HG02610 (cell line): Measurements from ENCODE around the gene SNX2.
"Not testable (repeated sequence)": the region's sequence is repeated elsewhere in the genome, so short reads cannot be mapped to it uniquely, and the experiment has no call there.

Experiments
- ATAC-seq: cut with Tn5 transposase; IDR thresholded peaks from one replicate; pipeline ENCODE4 v1.9.1; 2021; ENCODE audit warnings: mild to moderate bottlenecking, moderate library complexity; ENCODE audit not compliant: unreplicated experiment

Gene SNX2, protein sequence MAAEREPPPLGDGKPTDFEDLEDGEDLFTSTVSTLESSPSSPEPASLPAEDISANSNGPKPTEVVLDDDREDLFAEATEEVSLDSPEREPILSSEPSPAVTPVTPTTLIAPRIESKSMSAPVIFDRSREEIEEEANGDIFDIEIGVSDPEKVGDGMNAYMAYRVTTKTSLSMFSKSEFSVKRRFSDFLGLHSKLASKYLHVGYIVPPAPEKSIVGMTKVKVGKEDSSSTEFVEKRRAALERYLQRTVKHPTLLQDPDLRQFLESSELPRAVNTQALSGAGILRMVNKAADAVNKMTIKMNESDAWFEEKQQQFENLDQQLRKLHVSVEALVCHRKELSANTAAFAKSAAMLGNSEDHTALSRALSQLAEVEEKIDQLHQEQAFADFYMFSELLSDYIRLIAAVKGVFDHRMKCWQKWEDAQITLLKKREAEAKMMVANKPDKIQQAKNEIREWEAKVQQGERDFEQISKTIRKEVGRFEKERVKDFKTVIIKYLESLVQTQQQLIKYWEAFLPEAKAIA

DNA sequence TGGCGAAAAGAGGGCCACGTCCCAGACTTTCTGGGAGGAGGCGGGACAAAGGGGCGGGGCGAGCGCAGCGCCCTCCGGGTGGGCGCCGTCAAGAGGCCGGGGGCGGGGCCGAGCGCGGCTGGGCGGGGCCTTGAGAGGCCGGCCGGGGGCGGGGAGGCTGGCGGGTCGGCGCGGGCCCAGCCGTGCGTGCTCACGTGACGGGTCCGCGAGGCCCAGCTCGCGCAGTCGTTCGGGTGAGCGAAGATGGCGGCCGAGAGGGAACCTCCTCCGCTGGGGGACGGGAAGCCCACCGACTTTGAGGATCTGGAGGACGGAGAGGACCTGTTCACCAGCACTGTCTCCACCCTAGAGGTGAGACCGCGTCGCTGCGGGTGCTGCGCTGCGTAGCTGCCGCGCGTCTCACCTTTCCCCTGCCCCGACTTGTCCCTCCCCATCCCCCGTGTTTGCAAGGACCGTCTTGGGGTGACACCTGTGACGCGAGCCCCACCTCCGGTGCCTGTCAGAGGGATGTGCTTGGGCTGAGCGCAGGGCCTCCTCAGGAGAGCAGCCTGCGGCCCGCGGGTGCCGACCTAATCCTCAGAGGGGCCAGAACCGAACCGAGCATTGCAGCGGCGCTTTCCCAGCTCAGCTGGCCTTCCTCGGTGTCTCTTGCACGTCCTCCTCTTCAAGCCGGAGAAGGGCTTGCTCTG, at the start of gene SNX2:
Gene SNX2, plus strand, starts transcription at position 220 of the 689 bp plus-strand sequence. Its CDS starts 24 bp downstream, at position 244.
- peak; percentile 93 for ATAC-seq

DNA sequence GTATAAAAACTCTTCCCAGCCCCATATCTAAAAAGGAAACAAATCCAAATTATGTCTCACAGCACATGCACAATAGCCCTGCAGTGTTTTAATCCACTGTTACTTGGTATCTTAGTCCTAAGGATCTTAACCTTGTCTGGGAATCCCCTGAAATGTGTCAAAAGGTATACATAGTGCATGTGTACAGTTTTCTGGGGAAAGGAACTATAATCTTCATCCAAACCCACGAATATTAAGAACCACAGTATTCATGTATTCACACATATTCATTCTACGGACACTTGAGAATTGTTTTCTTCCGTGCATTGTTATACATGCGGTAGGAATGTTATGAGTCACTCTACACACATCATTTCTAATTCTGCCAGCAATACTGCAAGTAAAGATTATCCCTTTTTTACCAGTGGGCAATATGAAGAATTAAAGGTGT, 47.8 kb upstream of the SNX2 start:
- ATAC-seq = peak; percentile 77

DNA sequence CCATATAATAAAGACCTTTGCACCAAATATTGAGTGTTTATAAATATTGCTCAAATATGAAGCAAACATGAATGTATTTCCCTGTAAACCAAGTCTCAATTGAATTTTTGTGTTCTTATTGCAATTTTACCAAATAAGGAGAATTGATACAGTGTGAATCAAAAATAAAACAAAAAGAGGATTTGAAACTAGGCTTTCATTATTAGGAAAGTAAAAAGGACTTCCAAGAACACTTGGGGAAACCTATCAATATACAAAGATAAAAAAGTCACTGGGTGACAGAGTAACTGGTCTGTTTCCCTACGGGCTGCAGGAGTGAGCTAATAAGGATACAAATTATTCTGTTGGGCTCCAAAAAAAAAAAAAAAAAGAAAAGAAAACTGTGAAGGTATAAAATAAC, 44.8 kb upstream of the SNX2 start:
- peak; percentile 41 for ATAC-seq

DNA sequence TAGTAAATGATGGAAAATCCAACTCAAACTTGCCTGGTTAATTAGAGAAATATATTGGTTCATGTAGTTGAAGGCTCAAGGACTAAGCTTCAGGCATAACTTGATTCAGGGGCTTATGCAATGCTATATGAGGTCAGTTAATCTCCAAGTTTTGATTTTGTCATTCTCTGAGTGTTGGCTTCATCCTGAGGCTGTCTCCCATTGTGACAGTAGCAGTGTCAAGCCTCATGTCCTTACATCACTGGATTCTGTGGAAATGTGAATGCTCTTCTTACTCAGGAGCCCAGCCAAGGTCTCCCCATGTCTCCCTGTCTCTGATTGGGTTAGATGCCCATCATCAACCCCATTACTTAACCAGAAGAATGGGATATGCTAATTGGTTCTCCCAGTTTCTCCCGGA, 44.4 kb upstream of the SNX2 start:
- no peak for ATAC-seq

DNA sequence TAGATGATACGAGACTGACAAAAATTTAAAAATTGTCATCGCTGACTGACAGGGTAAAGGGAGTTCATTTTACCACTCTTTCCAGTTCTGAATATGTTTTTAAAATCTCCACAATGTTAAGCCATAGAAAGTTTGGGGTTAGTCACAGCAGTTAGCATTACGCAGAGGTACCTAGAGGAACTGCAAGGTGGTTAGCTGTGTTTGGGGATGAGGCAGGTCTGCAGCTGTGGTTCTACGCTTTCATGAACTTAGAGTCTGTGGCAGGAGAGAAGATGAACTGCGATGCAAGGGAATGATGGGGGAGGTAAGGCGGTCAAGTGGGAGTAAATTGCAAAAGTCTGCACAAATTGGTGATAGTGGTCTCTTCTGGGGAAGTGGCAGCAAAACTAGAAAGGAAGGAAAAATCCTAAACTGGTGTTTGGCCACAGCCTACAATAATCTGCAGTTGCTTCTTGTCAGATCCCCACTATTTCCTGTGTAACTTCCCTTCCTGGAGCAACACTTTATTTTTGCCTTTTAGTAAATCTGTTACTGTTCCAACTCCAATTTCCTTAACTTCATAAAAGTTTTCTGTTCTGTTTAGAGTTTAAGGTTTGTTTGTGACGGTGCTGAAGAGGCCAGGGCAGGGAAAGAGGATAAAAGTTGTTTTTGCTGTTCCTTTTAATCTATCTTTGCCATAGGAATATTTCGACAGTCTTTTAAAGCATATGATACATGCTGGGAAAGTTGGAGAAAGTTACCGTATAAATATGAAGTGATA, 38.6 kb upstream of the SNX2 start:
- peak; percentile 79 for ATAC-seq

DNA sequence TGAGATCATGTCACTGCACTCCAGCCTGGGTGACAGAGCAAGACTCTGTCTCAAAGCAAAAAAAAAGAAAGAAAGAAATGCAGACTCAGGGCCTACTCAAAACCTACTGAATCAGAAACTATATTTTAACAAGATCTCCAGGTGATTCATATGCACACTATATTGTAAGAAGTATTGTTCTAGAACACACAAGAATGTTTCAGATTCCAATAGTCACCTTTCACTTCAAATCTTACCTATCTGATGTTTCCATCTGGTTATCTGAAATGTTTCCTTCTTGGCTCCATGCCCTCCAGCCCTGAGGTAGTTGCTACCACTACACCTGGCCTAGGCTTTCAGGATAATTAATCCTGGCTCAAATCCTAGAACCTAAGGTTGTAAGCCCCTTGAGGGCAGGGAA, 36.8 kb upstream of the SNX2 start:
- no peak for ATAC-seq

DNA sequence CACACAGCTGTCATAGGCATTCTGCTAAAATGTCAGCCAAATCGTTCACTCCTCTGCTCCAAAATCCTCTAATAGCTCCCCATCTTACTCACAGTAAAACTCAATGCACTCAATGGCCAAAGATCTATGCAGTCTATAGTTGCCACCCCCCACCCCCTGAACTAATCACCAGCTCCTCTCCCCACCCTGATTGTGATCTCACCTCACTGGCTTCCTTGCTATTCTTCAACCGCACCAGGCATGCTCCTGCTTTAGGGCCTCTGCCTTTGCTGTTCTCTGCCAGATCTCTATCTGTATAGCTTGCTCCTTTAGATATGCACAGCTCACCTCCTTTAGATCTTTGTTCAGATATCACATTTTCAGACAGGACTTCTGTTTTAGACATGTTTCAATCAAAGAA, 33.2 kb upstream of the SNX2 start:
- ATAC-seq = no peak

DNA sequence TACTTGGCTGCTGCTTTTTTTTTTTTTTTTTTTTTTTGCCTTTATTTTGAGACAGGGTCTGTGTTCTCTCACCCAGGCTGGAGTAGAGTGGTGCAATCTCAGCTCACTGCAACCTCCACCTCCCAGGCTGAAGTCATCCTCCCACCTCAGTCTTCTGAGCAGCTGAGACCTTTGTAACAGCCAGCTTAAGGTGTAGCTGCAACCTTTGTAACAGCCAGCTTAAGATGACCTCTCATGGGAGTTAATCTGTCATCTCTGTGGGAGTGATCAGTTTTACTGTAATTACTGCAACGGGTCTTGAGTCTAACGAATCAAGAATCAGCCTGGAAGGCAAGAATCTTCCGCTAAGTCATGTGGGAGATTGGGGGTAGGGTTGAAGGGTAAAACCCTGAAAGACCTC, 31.6 kb upstream of the SNX2 start:
- no peak for ATAC-seq

DNA sequence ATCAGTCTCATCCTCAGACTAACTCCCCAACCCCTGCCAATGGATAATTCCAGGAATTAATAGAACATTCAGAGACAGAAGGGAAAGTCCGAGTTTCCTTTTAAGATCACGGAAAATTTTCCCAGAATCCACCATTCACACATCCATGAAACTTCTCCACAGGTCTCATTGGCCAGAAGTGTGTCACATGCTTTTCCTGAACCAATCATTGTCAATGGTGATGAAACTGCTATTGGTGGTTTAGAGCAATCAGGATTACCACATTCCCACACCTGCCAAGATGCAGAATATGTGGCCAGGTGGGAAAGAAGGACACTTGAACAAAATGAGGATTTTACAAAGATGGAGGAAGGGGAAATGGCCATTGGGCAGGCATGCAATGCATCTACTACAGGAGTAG, 29.3 kb upstream of the SNX2 start:
- no peak for ATAC-seq

DNA sequence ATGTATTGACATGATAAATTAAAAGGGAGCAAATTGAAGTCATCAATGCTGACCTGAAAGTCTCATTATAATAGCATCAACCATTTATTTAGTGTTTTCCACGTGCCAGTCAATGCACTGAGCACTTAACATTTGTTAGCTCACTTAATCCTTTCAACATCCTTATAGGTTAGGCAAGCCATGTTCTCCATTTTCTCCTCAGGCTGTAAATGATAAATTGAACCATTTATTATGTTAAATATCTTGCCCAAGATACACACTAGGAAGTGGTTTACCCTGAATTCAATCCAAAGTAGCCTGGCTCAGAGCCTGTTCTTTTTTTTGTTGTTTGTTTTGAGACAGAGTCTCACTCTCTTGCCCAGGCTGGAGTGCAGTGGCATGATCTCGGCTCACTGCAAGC, 25.0 kb upstream of the SNX2 start:
- ATAC-seq = no peak

DNA sequence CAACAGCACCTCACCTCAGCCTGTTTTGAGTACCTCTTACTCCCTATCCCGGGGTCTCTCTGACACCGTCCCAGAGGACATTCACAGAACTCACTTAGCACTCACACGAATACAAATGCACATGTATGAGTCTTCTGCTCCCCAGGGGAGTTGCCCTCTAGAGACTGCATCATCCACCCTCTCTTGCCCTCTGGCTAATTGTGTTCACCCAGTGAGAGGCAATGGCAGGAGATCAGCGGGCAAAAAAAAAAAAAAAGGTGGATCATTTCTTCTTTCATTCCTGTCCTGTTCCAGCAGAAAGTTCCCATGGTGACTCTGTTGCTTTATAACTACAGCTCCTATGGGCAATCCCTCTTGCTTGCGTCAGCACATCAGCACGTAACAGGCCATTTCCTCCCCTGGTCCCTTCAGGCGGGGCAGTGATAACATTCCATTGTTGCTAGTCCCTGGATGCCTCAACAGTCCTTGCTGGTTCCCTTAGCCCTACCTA, 23.5 kb upstream of the SNX2 start:
- ATAC-seq = no peak

DNA sequence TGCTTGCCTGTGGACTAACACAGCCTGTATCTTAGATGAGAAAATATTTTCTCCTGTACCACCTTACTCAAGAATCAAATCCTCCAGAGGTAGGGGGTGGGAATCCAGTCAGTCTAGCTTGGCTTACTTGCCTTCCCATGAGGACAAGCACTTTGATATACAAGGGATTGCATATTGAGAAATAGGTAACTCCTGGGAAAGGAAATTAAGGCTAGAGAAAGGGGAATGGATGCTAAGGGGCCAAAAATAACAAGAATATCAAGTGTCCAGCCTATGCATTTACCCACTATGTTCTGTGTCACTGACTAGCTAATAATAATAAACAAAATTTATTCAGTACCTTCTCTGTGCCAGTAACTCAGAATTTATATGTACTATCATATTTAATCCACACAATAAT, 21.4 kb upstream of the SNX2 start:
- no peak for ATAC-seq

DNA sequence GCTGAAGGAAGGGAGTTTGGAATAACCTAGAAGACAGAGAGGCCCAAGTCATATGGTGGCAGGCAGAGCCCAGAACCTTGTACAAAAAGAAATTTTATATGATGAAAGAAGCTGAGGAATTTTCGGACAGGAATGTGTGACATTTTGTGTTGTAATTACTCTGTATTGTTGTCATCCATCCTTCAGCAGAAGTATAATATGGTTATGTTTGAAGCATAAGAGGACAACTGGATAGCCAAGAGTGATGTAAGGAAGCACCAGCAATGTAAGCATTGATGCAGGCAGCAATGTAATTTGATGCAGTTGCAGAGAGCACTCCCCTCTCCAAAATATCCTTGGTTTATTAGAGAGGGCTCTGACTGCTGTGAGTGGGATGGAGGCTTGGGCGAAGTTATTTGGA, 19.1 kb upstream of the SNX2 start:
- no peak for ATAC-seq

DNA sequence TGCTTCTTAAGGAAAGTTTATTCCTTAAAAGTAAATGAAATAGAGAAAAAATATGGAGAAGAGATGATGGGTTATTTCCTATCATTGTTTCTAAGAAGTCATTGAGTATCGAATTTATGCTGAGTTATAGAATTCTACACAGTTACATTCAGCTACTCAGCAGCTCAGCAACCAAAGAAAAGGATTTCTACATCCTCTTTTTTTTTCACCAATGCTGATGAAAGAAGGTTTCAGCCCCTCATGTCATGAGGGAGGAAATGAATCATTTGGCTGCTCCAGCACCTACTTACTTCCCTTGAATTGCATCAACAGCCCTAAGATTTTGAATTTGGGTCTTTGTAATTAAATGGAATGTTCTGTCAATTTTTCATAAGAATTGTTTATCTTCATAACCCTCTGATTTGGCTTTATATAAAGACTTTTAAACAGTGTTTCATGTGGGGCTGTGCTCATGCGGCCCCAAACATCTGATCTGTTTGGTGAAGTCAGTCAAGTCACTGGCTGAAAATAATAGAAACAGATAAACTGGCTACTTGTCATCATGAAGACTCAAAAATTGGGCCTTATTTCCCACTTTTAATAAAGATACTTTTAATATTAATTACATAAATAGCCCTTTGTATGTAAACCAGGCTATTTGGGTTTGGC, 18.5 kb upstream of the SNX2 start:
- ATAC-seq = peak; percentile 63

DNA sequence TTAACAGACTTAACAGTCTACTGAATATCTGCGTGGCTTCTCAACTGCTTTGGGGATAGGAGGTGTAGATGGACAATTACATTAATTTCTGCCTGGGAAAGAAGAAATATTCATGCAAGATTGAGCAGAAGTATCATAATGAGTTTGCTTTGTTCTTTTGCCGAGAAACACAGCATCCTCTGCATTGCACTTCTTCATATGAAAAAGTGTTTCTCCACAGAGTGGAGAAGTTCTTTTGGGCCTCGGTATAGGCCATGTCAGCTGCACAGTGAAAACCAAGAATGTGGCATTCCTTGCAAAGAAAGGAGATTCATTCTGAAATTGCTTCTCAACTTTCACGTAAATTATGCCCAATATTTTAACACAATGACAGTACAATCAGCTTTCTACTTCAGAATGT, 17.6 kb upstream of the SNX2 start:
- peak; percentile 84 for ATAC-seq

DNA sequence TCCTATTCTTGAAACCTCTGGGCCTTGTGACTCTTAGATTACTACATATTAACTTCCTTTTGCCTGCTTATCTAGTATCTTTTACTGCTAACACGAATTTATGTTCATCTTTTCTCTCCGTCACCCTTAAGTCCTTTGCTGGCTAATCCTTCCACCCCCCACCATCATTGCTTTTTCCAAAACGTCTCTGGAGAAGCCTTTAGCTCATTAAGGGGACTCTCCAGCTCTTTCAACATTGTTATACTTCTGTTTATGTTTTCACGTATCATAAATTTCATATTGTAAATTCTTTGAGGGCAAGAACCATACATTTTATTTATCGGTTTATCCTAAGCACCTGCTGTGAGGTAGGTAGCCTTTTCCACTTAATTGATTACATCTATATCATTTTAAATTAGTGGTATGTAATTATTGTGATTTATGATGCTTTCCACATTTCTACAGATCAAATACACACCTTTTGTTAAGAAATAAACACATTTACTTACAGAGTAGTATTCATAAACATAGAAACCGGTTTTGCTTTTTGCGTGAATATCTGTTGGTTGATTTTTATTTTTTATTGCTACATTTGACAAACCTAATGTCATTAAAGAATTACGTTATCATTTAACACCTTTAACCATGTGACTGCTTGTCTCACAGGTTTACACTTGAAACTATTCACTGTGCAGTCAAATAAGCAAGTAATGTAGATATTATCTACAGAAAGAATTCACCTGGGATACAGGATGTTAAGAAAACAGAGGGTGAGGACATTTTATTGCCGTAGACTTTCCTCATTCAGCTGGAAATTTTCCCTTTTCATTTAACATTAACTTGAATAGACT, 15.4 kb upstream of the SNX2 start:
- no peak for ATAC-seq

DNA sequence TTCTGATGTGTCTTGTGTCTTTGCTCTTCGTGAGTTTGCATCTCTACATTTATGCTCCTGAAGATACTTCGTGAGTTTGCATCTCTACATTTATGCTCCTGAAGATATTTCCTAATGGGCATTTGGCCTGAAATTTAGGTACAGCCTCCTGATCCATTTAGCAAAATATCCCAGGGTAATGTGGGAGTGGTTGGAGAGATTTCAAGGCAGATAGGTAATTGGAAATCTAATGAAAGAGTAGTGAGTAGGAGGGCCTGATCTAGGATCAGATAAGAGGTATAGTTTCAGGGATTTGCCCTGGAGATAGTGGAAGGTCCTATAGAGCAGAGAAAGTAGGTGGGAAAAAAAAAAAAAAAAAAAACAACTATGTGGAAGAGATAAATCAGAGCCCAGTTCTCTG, 14.6 kb upstream of the SNX2 start:
- no peak for ATAC-seq

DNA sequence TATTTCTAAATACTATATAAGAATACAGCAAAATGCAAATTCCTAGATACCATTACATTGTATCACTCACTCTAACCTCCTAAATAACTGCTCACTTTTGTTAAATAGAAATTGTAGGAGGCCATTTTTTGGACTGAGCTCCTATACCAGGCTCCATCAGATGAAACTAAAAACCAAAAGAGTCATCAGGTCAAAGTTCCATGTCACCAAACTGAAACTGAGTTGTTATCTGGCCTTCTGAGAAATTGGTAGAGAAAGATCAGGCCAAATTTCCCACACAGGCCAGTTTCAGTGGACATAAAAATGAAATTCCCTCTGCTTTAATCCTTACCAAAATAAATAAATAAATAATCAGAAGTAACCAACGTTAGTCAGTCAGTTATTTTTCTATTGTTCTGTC, 13.8 kb upstream of the SNX2 start:
- ATAC-seq = no peak

DNA sequence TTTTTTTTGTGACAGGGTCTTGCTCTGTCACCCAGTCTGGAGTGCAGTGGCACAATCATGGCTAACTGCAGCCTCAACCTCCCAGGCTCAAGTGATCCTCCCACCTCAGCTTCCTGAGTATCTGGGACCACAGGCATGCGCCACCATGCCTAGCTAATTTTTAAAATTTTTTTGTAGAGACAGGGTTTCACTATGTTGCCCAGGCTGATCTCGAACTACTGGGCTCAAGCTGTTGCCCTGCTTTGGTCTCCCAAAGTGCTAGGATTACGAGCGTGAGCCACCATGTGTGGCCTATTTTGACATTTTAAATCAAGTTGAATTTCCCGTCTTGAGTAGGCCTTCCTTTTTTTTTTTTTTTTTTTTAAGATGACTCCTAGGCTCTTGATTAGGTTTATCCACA, 13.0 kb upstream of the SNX2 start:
- not testable (repeated sequence) for ATAC-seq

DNA sequence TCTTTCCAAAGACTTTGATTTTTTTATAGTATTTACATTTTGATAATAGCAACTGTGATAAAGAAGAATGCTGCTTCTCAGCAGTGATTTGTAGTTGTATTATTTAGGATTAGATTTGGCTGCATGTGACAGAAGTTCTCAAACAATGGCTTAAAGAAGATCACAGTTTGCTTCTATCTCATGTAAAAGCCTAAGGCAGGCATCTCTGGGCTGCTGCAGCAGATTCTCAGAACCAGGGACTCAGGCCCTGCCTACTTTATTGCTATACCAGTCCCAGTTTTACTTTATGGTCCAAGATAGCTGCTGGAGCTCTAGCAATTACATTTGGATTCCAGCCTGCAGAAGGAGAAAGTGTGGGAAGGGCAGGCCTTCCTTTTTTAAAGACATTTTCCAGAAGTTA, 8.8 kb upstream of the SNX2 start:
- no peak for ATAC-seq
